ENCODE results near the gene RPS26. TPM values are rescaled to one million over a fixed set of nuclear protein-coding genes. Genes with fewer than 3 reads are reported as not detected.

Gene RPS26
- total RNA-seq, 1 donor from 2014 or later = 201 TPM

GRCh38 chr12:56078931-56079722 lies 37.4 kb downstream of the RPS26 start:
- DNase-seq (ENCODE audit: low read depth) = peak; percentile 76
- TF ChIP-seq CTCF (IDR thresholded peaks at IDR 0.05; ENCODE audit: insufficient read depth, low read length, severe bottlenecking) = peak; percentile 94
- H3K4me3 ChIP-seq (ENCODE audit: low read depth, low read length) = peak overlapping the region; percentile 91
- no peaks in the 10 kb centered on the region for H3K36me3 ChIP-seq (ENCODE audit: control insufficient read depth, insufficient read depth, low read length)
- FAIRE-seq = no peak
- H3K27me3 ChIP-seq (ENCODE audit: control insufficient read depth, insufficient read depth, low read length) = no peaks in the 10 kb centered on the region

- DNase-seq (ENCODE audit: low read depth) = peak; percentile 81
- H3K36me3 ChIP-seq (ENCODE audit: control insufficient read depth, insufficient read depth, low read length) = peaks cover 1% of the 10 kb centered on the region
- H3K27me3 ChIP-seq (ENCODE audit: control insufficient read depth, insufficient read depth, low read length) = no peaks in the 10 kb centered on the region
- H3K4me3 ChIP-seq (ENCODE audit: low read depth, low read length) = peak within 1 kb of the TSS; percentile 91
- no peak for TF ChIP-seq CTCF (IDR thresholded peaks at IDR 0.05; ENCODE audit: insufficient read depth, low read length, severe bottlenecking)
- FAIRE-seq = no peak
These were observed 38.2 kb downstream of the RPS26 start, which contains the start of gene ERBB3 for GRCh38 chr12:56079723-56080555. Gene ERBB3 (plus strand): TSS chr12:56080165. CDS start chr12:56080301, 136 bp downstream.

GRCh38 chr12:56080556-56081138 lies 38.9 kb downstream of the RPS26 start:
- no peak for FAIRE-seq
- H3K36me3 ChIP-seq (ENCODE audit: control insufficient read depth, insufficient read depth, low read length) = peaks cover 3% of the 10 kb centered on the region
- peak overlapping the region; percentile 91 for H3K4me3 ChIP-seq (ENCODE audit: low read depth, low read length)
- no peaks in the 10 kb centered on the region for H3K27me3 ChIP-seq (ENCODE audit: control insufficient read depth, insufficient read depth, low read length)
- TF ChIP-seq CTCF (IDR thresholded peaks at IDR 0.05; ENCODE audit: insufficient read depth, low read length, severe bottlenecking) = no peak
- DNase-seq (ENCODE audit: low read depth) = peak; percentile 47

GRCh38 chr12:56081393-56082347 lies 40.0 kb downstream of the RPS26 start:
- Histone ChIP-seq H3K4me3 (ENCODE audit: low read depth, low read length) (peak overlapping the region; percentile 91), H3K27me3 (ENCODE audit: control insufficient read depth, insufficient read depth, low read length) (no peaks in the 10 kb centered on the region), H3K36me3 (ENCODE audit: control insufficient read depth, insufficient read depth, low read length) (peaks cover 4% of the 10 kb centered on the region)
- peak; percentile 50 for FAIRE-seq
- no peak for TF ChIP-seq CTCF (IDR thresholded peaks at IDR 0.05; ENCODE audit: insufficient read depth, low read length, severe bottlenecking)
- no peak for DNase-seq (ENCODE audit: low read depth)

DNA sequence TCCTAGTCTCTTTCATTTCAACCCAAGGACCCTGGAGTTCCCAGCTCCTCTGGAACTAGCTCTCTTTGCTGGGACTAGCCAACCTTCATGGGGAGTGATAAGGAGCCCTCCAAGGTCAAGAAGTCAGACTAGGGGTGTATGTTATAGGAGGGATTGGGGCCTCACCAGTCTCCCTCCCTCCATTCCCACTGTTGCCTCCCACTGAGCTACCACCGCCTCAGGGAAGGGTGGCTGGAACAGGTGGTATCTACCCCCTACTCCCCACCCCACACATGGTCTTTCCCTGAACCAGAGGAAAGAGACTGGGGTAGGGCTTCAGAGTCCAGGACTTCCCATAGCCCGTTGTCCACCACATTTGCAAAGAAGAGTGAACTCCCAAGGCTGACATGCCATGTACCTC lies 40.7 kb downstream of the RPS26 start:
- FAIRE-seq (peak; percentile 18), DNase-seq (ENCODE audit: low read depth) (no peak)
- Histone ChIP-seq H3K36me3 (ENCODE audit: control insufficient read depth, insufficient read depth, low read length) (peaks cover 4% of the 10 kb centered on the region), H3K27me3 (ENCODE audit: control insufficient read depth, insufficient read depth, low read length) (no peaks in the 10 kb centered on the region), H3K4me3 (ENCODE audit: low read depth, low read length) (no peak overlapping the region)
- no peak for TF ChIP-seq CTCF (IDR thresholded peaks at IDR 0.05; ENCODE audit: insufficient read depth, low read length, severe bottlenecking)
